Smooth muscle cell (in vitro differentiated cells): ENCODE measurements around the gene HDAC6. TPM values are rescaled to one million over a fixed set of nuclear protein-coding genes. Genes with fewer than 3 reads are reported as not detected.

Experiments used
- DNase-seq: peaks from one replicate; lab custom pipeline; 2025; ENCODE audit not compliant: unreplicated experiment; lab: John Stamatoyannopoulos, UW
- H2AFZ ChIP-seq: fragments of 200-600 bp; sonication (generic); 2 replicates; pipeline ENCODE4 v1.6.0; 2016; ENCODE audit warnings: antibody characterized with exemption, low read depth, mild to moderate bottlenecking
- H3F3A ChIP-seq: fragments of 200-600 bp; sonication (generic); 2 replicates; pipeline ENCODE4 v1.6.0; 2017; ENCODE audit warnings: antibody characterized with exemption, low read depth
- H3K27ac ChIP-seq: fragments of 200-600 bp; sonication (generic); 2 replicates; pipeline ENCODE4 v1.5.1; 2016; ENCODE audit warnings: low read depth, mild to moderate bottlenecking
- H3K27me3 ChIP-seq: fragments of 200-600 bp; sonication (generic); 2 replicates; pipeline ENCODE4 v1.6.1; 2016; ENCODE audit warnings: low read depth, mild to moderate bottlenecking
- H3K36me3 ChIP-seq: fragments of 200-600 bp; sonication (generic); 2 replicates; pipeline ENCODE4 v1.5.1; 2016; ENCODE audit warnings: low read depth
- H3K4me1 ChIP-seq: fragments of 200-600 bp; sonication (generic); 2 replicates; pipeline ENCODE4 v1.5.1; 2016; ENCODE audit warnings: low read depth
- H3K4me2 ChIP-seq: fragments of 200-600 bp; sonication (generic); 2 replicates; pipeline ENCODE4 v1.6.0; 2016; ENCODE audit warnings: mild to moderate bottlenecking
- H3K4me3 ChIP-seq: fragments of 200-600 bp; sonication (generic); 2 replicates; pipeline ENCODE4 v1.5.1; 2016; ENCODE audit warnings: mild to moderate bottlenecking
- H3K79me2 ChIP-seq: fragments of 200-600 bp; sonication (generic); 2 replicates; pipeline ENCODE4 v1.6.0; 2016; ENCODE audit warnings: low read depth, mild to moderate bottlenecking
- H3K9ac ChIP-seq: fragments of 200-600 bp; sonication (generic); 2 replicates; pipeline ENCODE4 v1.6.0; 2016; ENCODE audit warnings: low read depth
- H3K9me3 ChIP-seq: fragments of 200-600 bp; sonication (generic); replicated peaks from 2 replicates; pipeline ENCODE4 v1.5.1; 2016; ENCODE audit warnings: low read depth
- H4K20me1 ChIP-seq: fragments of 200-600 bp; sonication (generic); 2 replicates; pipeline ENCODE4 v1.6.0; 2016; ENCODE audit warnings: low read depth
- WGBS: methylation state at CpG from one replicate; pipeline ENCODE4 v1.1.7; 2016; ENCODE audit warnings: low lambda C conversion rate; 5-methylcytosine and 5-hydroxymethylcytosine counted together
- polyA plus RNA-seq: library from polyadenylated mRNA; unstranded; fragments of >200 nt; fragmentation: Nextera tagmentation; extraction: Ambion mirVana; gene quantifications from 2 replicates; pipeline ENCODE4 v1.2.1, GENCODE V29; 2016
- total RNA-seq: library from RNA; depleted of rRNA; stranded (reverse); fragments of >200 nt; gene quantifications from 2 replicates; pipeline ENCODE4 v1.2.3, GENCODE V29; 2014
- TF ChIP-seq, protein P1 (sequence below): fragments of 200-600 bp; sonication (generic); IDR thresholded peaks from 2 replicates; pipeline ENCODE4 v1.5.1; 2017; ENCODE audit warnings: borderline replicate concordance, mild to moderate bottlenecking, antibody characterized with exemption; ENCODE audit not compliant: insufficient read depth, poor library complexity, severe bottlenecking

HDAC6 gene
- total and polyA plus RNA-seq, 2 experiments from 2014 or later, result 46.0 to 71.3 TPM

DNA sequence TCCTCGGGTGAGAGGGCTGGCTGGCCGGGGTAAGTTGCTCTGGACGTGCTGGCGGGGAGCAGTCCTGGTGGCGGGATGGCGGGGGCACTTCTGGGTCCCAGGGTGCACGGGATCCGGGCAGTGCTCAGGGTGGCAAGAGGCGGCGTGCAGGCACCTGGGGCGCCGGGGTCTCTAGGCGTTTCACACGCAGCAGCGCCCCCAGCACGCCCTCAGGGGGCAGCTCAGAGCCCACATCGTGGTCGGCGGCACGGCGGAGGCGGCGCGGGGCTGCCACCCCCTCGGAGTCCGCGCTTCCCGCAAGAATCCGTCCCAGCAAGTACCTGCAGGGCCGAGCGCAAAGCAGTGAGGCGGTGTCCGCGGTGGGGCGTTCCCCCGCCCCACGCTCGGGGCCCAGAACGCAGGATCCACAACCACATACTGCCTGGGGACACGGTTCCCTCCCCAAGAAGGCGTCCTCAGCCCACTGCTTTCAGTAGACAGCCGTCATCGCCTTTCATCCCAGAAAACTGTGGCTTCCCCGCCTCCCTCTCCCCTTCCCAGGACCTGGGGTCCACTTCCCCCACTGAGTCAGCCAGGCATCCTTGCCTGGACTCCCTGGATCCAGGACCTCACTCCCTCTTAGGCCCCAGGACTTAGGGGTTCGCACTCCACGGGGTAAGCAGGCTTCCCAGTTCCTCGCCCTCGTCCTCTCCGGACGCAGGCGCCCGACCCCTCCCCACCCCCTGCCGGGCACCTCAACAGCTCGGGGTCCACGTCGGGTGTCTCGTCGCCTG, 29.5 kb downstream of the HDAC6 start:
- H3K9ac ChIP-seq, result no peak overlapping the region

DNA sequence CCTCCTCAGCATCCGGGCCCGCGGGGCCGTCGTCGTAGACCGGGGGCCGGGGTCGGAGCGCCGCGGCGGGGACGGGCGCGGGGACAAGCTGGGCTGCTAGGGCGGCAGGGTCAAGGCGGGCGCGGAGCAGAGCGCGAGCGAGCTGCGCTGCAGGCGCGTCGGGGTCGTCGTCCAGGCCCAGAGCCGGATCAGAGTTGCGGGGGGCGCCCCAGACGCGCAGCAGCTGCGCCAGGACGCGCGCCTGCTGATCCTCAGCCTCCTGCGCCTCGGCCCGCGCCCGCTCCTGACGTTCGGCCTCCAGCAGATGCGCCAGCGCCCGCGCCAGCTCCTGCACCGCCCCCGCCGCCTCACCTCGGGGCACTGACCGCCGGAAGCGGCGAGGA, 30.0 kb downstream of the HDAC6 start:
- Histone ChIP-seq H3K27me3 (peaks cover 60% of the 10 kb centered on the region), H3K4me2 (no peak overlapping the region), H4K20me1 (no peaks in the 10 kb centered on the region), H3K79me2 (no peaks in the 10 kb centered on the region), H3K9ac (no peak overlapping the region), H3K4me3 (no peak overlapping the region), H2AFZ (no peak overlapping the region), H3F3A (no peaks in the 10 kb centered on the region), H3K4me1 (no peaks in the 10 kb centered on the region), H3K27ac (no peak overlapping the region), H3K9me3 (no peaks in the 10 kb centered on the region), H3K36me3 (no peaks in the 10 kb centered on the region)
- TF ChIP-seq, protein P1, sequence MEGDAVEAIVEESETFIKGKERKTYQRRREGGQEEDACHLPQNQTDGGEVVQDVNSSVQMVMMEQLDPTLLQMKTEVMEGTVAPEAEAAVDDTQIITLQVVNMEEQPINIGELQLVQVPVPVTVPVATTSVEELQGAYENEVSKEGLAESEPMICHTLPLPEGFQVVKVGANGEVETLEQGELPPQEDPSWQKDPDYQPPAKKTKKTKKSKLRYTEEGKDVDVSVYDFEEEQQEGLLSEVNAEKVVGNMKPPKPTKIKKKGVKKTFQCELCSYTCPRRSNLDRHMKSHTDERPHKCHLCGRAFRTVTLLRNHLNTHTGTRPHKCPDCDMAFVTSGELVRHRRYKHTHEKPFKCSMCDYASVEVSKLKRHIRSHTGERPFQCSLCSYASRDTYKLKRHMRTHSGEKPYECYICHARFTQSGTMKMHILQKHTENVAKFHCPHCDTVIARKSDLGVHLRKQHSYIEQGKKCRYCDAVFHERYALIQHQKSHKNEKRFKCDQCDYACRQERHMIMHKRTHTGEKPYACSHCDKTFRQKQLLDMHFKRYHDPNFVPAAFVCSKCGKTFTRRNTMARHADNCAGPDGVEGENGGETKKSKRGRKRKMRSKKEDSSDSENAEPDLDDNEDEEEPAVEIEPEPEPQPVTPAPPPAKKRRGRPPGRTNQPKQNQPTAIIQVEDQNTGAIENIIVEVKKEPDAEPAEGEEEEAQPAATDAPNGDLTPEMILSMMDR, result no peak
- WGBS, result 34% methylated on average over 34 of the region's 57 CpGs
- DNase-seq, result no peak

More for the DNA sequence above, 29.5 kb downstream of the HDAC6 start:
- Histone ChIP-seq H3K79me2 (no peaks in the 10 kb centered on the region), H3K9me3 (no peaks in the 10 kb centered on the region), H3K4me1 (no peaks in the 10 kb centered on the region), H3K36me3 (no peaks in the 10 kb centered on the region), H3K27ac (no peak overlapping the region), H3K4me3 (no peak overlapping the region), H4K20me1 (no peaks in the 10 kb centered on the region), H3F3A (no peaks in the 10 kb centered on the region), H2AFZ (no peak overlapping the region), H3K27me3 (peaks cover 57% of the 10 kb centered on the region), H3K4me2 (no peak overlapping the region)
- DNase-seq, result no peak
- TF ChIP-seq, protein P1, result no peak
- WGBS, result 56% methylated on average over 44 of the region's 58 CpGs

DNA sequence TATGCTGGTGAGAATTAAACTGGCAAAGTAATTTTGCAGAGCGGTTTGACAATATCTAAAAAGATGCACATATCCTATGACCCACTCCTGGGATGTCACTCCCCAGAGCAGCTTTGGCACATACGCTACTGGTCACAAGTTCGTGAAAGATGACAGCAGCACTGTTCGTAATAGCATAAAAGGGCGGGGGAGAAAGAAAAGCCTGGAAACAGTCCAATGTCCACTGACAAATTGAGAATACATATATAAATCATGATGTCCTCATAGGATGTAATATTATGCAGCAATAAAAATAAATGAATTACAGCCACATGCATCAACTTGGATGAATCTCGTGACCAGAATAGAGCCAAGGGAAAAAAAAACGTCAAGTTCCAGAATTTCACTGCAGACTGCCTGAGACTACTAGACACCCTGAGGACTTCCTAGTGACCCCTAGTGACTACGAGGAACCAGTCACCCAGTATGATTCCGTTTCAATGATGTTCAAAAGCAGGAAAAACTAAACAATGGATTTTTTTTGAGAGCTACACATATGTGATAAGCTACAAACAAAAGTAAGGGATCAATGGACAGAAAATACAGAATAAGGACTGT, 31.8 kb downstream of the HDAC6 start:
- 67% methylated on average over 9 of the region's 9 CpGs for WGBS
- H3K4me2 ChIP-seq, result no peak overlapping the region
- DNase-seq, result no peak
- no peaks in the 10 kb centered on the region for H3K4me1 ChIP-seq
- H3K27ac ChIP-seq, result no peak overlapping the region
- H3K9me3 ChIP-seq, result no peaks in the 10 kb centered on the region
- H3K27me3 ChIP-seq, result peaks cover 60% of the 10 kb centered on the region
- H4K20me1 ChIP-seq, result no peaks in the 10 kb centered on the region
- H2AFZ ChIP-seq, result no peak overlapping the region
- TF ChIP-seq, protein P1, result no peak
- H3F3A ChIP-seq, result no peaks in the 10 kb centered on the region
- H3K79me2 ChIP-seq, result no peaks in the 10 kb centered on the region
- H3K36me3 ChIP-seq, result no peaks in the 10 kb centered on the region
- H3K4me3 ChIP-seq, result no peak overlapping the region
- no peak overlapping the region for H3K9ac ChIP-seq

DNA sequence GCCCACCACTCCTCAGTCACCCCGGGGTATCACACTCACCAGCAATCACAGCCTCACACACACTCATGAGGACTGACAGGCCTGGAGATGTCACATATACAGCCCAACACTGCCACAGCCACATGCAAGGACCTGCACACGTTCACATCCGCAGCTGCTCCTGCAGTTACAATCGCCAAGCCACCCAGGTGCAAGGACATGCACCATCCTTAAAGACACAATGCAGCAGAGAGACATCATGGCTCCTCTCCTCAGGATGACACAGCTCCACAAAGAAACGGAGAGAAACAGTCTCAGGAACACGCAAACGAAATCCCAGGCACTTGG, 32.5 kb downstream of the HDAC6 start:
- Histone ChIP-seq H3F3A (no peaks in the 10 kb centered on the region), H3K27ac (no peak overlapping the region), H4K20me1 (no peaks in the 10 kb centered on the region), H3K9me3 (no peaks in the 10 kb centered on the region), H3K4me1 (no peaks in the 10 kb centered on the region), H3K79me2 (no peaks in the 10 kb centered on the region), H2AFZ (no peak overlapping the region), H3K27me3 (peaks cover 60% of the 10 kb centered on the region), H3K4me3 (no peak overlapping the region), H3K9ac (no peak overlapping the region), H3K4me2 (no peak overlapping the region), H3K36me3 (no peaks in the 10 kb centered on the region)
- no peak for DNase-seq
- 70% methylated on average over 7 of the region's 7 CpGs for WGBS
- TF ChIP-seq, protein P1, result no peak
